Trophoblast cell (in vitro differentiated cells and primary cell): Measurements from ENCODE around the gene HMGCS1.
"Not testable (repeated sequence)": the region's sequence is repeated elsewhere in the genome, so short reads cannot be mapped to it uniquely, and the experiment has no call there.

Experiments
- DNase-seq, 2 donors: peaks; one replicate each; pipeline ENCODE4 v3.0.0-alpha.2; 2016
- H2AFZ ChIP-seq: 2 replicates; pipeline ENCODE4 v1.6.1; 2013; ENCODE audit warnings: low read length, moderate library complexity, mild to moderate bottlenecking; ENCODE audit not compliant: insufficient read depth, poor library complexity
- H2AK5ac ChIP-seq: 2 replicates; pipeline ENCODE4 v1.6.1; 2013; ENCODE audit warnings: mild to moderate bottlenecking, low read length
- H2BK120ac ChIP-seq: 2 replicates; pipeline ENCODE4 v1.6.1; 2013; ENCODE audit warnings: low read length, mild to moderate bottlenecking, moderate library complexity; ENCODE audit not compliant: insufficient read depth, poor library complexity
- H2BK12ac ChIP-seq: 2 replicates; pipeline ENCODE4 v1.6.1; 2013; ENCODE audit warnings: mild to moderate bottlenecking, low read length, moderate library complexity
- H2BK5ac ChIP-seq: 2 replicates; pipeline ENCODE4 v1.6.1; 2013; ENCODE audit warnings: low read length, low read depth, moderate library complexity, mild to moderate bottlenecking; ENCODE audit not compliant: poor library complexity
- H3K14ac ChIP-seq: 2 replicates; pipeline ENCODE4 v1.6.1; 2013; ENCODE audit warnings: mild to moderate bottlenecking, low read length
- H3K18ac ChIP-seq: 2 replicates; pipeline ENCODE4 v1.6.1; 2013; ENCODE audit warnings: mild to moderate bottlenecking, low read length
- H3K23ac ChIP-seq: 2 replicates; pipeline ENCODE4 v1.6.1; 2013; ENCODE audit warnings: low read length
- H3K27ac ChIP-seq: 2 replicates; pipeline ENCODE4 v1.5.1; 2013; ENCODE audit warnings: low read depth, mild to moderate bottlenecking, inconsistent platforms, low read length, moderate library complexity
- H3K27me3 ChIP-seq: 2 replicates; pipeline ENCODE4 v1.6.1; 2013; ENCODE audit warnings: inconsistent platforms, mild to moderate bottlenecking, low read length, moderate library complexity; ENCODE audit not compliant: insufficient read depth
- H3K36me3 ChIP-seq, 2 experiments: 1 replicate in 1 of 2; 2 replicates in 1 of 2; pipeline ENCODE4 v1.6.1; 2013; ENCODE audit warnings: low read length in 2 of 2, mild to moderate bottlenecking in 2 of 2, moderate library complexity in 1 of 2; ENCODE audit not compliant: insufficient read depth in 2 of 2, control insufficient read depth in 1 of 2
- H3K4ac ChIP-seq: 2 replicates; pipeline ENCODE4 v1.6.1; 2013; ENCODE audit warnings: low read depth, mild to moderate bottlenecking, low read length, moderate library complexity
- H3K4me1 ChIP-seq, 2 experiments: 1 replicate in 1 of 2; 2 replicates in 1 of 2; pipeline ENCODE4 v1.6.1; 2013; ENCODE audit warnings: low read length in 2 of 2, mild to moderate bottlenecking in 2 of 2, moderate library complexity in 1 of 2; ENCODE audit not compliant: insufficient read depth in 2 of 2, control insufficient read depth in 1 of 2
- H3K4me2 ChIP-seq: 2 replicates; pipeline ENCODE4 v1.6.1; 2013; ENCODE audit warnings: inconsistent platforms, mild to moderate bottlenecking, low read length, moderate library complexity
- H3K4me3 ChIP-seq: 2 replicates; pipeline ENCODE4 v1.5.1; 2013; ENCODE audit warnings: mild to moderate bottlenecking, low read depth, low read length, inconsistent platforms
- H3K79me1 ChIP-seq: one replicate; pipeline ENCODE4 v1.6.1; 2013; ENCODE audit warnings: low read length
- H3K79me2 ChIP-seq: 2 replicates; pipeline ENCODE4 v1.6.1; 2013; ENCODE audit warnings: low read length, mild to moderate bottlenecking; ENCODE audit not compliant: control insufficient read depth, insufficient read depth, poor library complexity
- H3K9ac ChIP-seq: 2 replicates; pipeline ENCODE4 v1.6.1; 2013; ENCODE audit warnings: mild to moderate bottlenecking, low read length
- H3K9me3 ChIP-seq: 2 replicates; pipeline ENCODE4 v1.6.1; 2013; ENCODE audit warnings: low read depth, mild to moderate bottlenecking, control low read depth, inconsistent platforms, low read length; ENCODE audit not compliant: insufficient read depth
- H4K12ac ChIP-seq: 2 replicates; pipeline ENCODE4 v1.6.1; 2013; ENCODE audit warnings: low read depth, mild to moderate bottlenecking, low read length, moderate library complexity
- H4K8ac ChIP-seq: 2 replicates; pipeline ENCODE4 v1.6.1; 2013; ENCODE audit warnings: low read depth, mild to moderate bottlenecking, low read length, moderate library complexity
- H4K91ac ChIP-seq: one replicate; pipeline ENCODE4 v1.6.1; 2013; ENCODE audit warnings: low read depth, mild to moderate bottlenecking, low read length, moderate library complexity
- WGBS: extraction: QIAGEN DNeasy Blood & Tissue Kit; methylation state at CpG from one replicate; pipeline ENCODE4 v1.1.7; 2013; ENCODE audit warnings: missing lambda C conversion rate; ENCODE audit not compliant: insufficient read length, insufficient coverage; ENCODE audit errors: extremely low coverage; 5-methylcytosine and 5-hydroxymethylcytosine counted together

HMGCS1 gene

DNA sequence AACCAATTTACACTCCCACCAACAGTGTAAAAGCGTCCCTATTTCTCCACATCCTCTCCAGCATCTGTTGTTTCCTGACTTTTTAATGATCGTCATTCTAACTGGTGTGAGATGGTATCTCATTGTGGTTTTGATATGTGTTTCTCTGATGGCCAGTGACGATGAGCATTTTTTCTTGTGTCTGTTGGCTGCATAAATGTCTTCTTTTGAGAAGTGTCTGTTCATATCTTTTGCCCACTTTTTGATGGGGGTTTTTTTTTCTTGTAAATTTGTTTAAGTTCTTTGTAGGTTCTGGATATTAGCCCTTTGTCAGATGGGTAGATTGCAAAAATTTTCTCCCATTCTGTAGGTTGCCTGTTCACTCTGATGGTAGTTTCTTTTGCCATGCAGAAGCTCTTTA lies 10.3 kb upstream of the HMGCS1 start:
- not testable (repeated sequence) for H3K27me3 ChIP-seq, H3K9ac ChIP-seq, H3K4me1 ChIP-seq, H3K18ac ChIP-seq, DNase-seq, H2AFZ ChIP-seq, H3K79me1 ChIP-seq, H3K36me3 ChIP-seq, H2BK12ac ChIP-seq, H3K4me2 ChIP-seq, H3K4ac ChIP-seq, H4K12ac ChIP-seq, H2AK5ac ChIP-seq, H3K27ac ChIP-seq, H3K9me3 ChIP-seq, H3K14ac ChIP-seq, H4K8ac ChIP-seq, H2BK120ac ChIP-seq, H3K79me2 ChIP-seq, H3K4me3 ChIP-seq, H2BK5ac ChIP-seq, H4K91ac ChIP-seq, H3K23ac ChIP-seq
- WGBS, result no CpG with 5 or more reads among the region's 3 CpGs

DNA sequence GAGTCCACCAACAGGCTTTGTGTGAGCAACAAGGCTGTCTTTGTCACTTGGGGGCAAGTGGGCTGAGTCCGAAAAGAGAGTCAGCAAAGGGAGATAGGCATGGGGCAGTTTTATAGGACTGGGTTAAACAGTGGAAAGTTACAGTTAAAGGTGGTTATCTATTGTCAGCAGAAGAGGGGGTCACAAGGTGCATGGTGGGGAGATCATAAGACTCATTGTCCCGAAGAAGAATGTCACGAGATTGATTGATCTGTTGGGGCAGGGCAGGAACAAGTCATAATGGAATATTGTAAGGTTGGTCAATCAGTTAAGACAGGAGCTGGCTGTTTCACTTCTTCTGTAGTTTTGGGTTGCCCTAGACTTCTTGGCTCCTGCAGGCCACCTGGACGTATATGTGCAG lies 7.6 kb upstream of the HMGCS1 start:
- Histone ChIP-seq H3K14ac (no peak overlapping the region), H3K27me3 (no peaks in the 10 kb centered on the region), H3K4me2 (no peak overlapping the region), H3K36me3 (no peaks in the 10 kb centered on the region), H2AFZ (no peak overlapping the region), H3K9ac (no peak overlapping the region), H4K8ac (no peak overlapping the region), H2AK5ac (no peak overlapping the region), H3K27ac (no peak overlapping the region), H3K23ac (no peak overlapping the region), H3K18ac (no peak overlapping the region), H3K4ac (no peak overlapping the region), H4K91ac (no peak overlapping the region), H2BK12ac (no peak overlapping the region), H2BK5ac (no peak overlapping the region), H3K79me1 (no peaks in the 10 kb centered on the region), H3K4me3 (no peak overlapping the region), H4K12ac (no peak overlapping the region), H3K9me3 (no peaks in the 10 kb centered on the region), H2BK120ac (no peak overlapping the region), H3K79me2 (no peaks in the 10 kb centered on the region), H3K4me1 (no peaks in the 10 kb centered on the region)
- WGBS, result no CpG with 5 or more reads among the region's 4 CpGs
- DNase-seq, result no peak

DNA sequence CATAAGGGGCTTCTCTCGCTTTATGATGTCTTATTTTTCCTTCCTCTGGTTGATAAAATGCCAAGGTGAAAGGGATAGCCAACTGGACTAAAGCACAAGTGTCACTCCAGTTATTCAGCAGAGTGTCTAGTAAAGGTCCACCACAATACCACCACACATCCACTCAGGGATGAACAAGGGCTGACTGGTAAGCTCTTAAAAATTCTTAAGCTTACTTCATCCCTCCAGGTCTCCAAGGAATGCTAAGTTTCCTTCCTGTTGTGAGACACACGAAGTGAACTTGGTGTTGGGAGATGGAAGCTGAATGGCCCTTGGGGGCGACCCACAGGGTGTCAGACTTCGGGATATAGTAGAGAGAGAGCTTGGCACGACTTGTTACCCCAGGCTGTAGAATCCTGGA lies 3.2 kb upstream of the HMGCS1 start:
- Histone ChIP-seq H2BK120ac (no peak overlapping the region), H3K9me3 (no peaks in the 10 kb centered on the region), H2AK5ac (no peak overlapping the region), H3K36me3 (no peaks in the 10 kb centered on the region), H3K27ac (no peak overlapping the region), H3K4me3 (no peak overlapping the region), H3K23ac (no peak overlapping the region), H2BK5ac (no peak overlapping the region), H3K79me1 (peaks cover 13% of the 10 kb centered on the region), H3K18ac (no peak overlapping the region), H3K14ac (no peak overlapping the region), H2AFZ (no peak overlapping the region), H3K4me1 (peaks cover 2 to 4% of the 10 kb centered on the region in 2 experiments), H3K9ac (no peak overlapping the region), H3K27me3 (no peaks in the 10 kb centered on the region), H4K91ac (no peak overlapping the region), H3K4me2 (no peak overlapping the region), H2BK12ac (peak overlapping the region; percentile 82), H4K8ac (no peak overlapping the region), H4K12ac (no peak overlapping the region), H3K4ac (no peak overlapping the region), H3K79me2 (peaks cover 12% of the 10 kb centered on the region)
- no peak for DNase-seq
- no CpG with 5 or more reads among the region's 5 CpGs for WGBS

DNA sequence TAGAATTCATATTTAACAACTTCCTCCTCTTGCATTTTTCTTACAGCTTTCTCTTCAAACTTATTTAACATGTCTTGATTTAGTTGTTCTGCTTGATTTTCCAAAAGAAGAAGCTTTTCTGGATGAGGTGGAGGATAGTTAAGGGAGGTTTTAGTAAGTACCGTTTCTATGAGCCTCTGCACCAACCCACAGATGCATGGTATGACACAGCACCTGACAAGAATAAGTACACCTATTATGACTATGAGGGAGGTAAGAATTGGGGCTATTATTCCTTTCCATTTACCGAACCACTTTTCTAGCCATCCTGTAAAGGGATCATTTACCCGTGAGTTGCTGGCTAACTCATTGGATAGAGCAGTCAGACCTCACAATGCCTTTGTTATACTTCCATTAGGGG lies 2.5 kb upstream of the HMGCS1 start:
- Histone ChIP-seq H4K12ac (no peak overlapping the region), H3K4me2 (no peak overlapping the region), H3K79me1 (peaks cover 13% of the 10 kb centered on the region), H3K27me3 (no peaks in the 10 kb centered on the region), H2BK120ac (no peak overlapping the region), H3K36me3 (no peaks in the 10 kb centered on the region), H2BK12ac (no peak overlapping the region), H4K8ac (no peak overlapping the region), H3K23ac (no peak overlapping the region), H3K27ac (no peak overlapping the region), H3K18ac (no peak overlapping the region), H3K4me1 (peaks cover 5 to 7% of the 10 kb centered on the region in 2 experiments), H2BK5ac (no peak overlapping the region), H3K14ac (no peak overlapping the region), H3K4ac (no peak overlapping the region), H3K9ac (no peak overlapping the region), H2AFZ (no peak overlapping the region), H4K91ac (no peak overlapping the region), H3K9me3 (no peaks in the 10 kb centered on the region), H3K79me2 (peaks cover 16% of the 10 kb centered on the region), H2AK5ac (no peak overlapping the region), H3K4me3 (no peak overlapping the region)
- no CpG with 5 or more reads among the region's 3 CpGs for WGBS
- no peak for DNase-seq
